Head of caudate nucleus (tissue), 42 donors: ENCODE results near the gene MDP1.

Source experiments
- DNase-seq, 42 donors: peaks; one replicate each; pipeline versions ENCODE4 v3.0.0 to v3.0.0-alpha.2; 2020 to 2021; ENCODE audit warnings: mixed read lengths in 7 of 42
- intact Hi-C: fragments of 100-400 bp; cut with DNase I; formaldehyde crosslinking; loops from one replicate; pipeline ENCODE4 v1.15.0; 2022

The MDP1 gene

DNA sequence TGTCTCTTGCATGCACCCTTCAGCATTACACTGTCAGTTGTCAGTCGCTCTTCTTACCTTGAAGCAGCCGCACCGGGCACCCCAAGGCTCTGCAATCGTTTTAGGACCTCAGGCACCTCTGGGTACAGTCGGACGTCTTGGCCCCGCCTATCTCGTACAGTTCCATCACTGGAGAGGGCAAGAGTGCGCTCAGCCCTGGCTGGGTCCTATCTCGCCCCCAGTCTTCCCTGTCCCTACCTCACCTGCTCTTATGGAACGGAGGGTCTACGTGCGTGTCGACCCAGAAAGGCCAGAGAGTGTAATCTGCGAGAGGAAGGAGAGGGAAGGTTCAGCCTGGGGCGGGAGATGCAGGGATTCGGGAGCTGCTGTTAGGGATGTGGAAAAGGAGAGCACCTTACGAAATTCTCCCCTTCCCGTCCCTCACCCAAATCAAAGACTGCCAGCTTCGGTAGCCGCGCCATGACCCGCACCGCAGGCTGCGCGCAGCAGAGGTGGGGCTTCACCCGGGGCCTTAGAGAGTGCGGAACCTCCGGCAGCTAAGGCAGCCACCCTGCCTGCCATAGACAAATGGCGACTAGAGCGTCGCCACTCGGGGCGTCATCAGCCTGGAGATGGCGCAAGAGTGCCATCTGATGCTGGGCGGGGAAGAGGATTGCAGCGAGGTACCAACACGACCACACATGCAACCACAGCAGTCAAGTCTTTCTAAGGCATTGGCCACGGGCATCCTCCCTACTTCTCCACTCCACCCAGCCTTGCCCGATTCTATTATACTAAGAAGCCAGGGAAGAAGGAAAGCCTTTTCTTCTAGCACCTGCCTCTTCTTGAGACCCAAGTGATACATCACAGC is at the start of gene MDP1:
TSS of gene MDP1 (minus strand) at position 572 of the 850 bp plus-strand sequence. CDS start at position 461, 111 bp downstream.
- peak; percentile 76 to 96 (median 88) for DNase-seq
- intact Hi-C loops, result loop anchor here (2.0 kb wide), 1 partner anchor 17 kb away; the partner anchor contains the start of genes GMPR2 and NEDD8

DNA sequence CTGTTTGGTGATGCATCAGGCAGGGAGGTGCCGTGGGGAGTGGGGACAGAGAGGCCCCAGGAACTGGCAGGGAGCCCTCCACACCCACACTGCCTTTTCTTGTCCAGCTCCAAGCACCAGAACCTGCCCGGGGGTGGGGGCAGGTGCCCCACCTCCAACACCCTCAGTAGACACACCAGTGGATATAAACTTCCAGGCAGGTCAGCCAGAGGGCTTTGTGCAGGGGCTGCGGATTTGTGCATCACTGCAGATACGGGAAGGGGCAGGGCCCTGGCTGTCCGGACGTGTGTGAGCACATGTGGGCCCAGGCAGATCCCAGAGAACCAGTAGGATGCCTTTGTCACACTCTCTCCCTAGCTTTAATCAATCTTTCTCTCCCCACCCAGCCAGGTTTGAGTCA is 48.4 kb upstream of the MDP1 start:
- DNase-seq, result no peak
- intact Hi-C loops, result no loop called here

GRCh38 chr14:24263848-24264247 is 48.0 kb upstream of the MDP1 start:
- intact Hi-C loops, result no loop called here
- no peak for DNase-seq

DNA sequence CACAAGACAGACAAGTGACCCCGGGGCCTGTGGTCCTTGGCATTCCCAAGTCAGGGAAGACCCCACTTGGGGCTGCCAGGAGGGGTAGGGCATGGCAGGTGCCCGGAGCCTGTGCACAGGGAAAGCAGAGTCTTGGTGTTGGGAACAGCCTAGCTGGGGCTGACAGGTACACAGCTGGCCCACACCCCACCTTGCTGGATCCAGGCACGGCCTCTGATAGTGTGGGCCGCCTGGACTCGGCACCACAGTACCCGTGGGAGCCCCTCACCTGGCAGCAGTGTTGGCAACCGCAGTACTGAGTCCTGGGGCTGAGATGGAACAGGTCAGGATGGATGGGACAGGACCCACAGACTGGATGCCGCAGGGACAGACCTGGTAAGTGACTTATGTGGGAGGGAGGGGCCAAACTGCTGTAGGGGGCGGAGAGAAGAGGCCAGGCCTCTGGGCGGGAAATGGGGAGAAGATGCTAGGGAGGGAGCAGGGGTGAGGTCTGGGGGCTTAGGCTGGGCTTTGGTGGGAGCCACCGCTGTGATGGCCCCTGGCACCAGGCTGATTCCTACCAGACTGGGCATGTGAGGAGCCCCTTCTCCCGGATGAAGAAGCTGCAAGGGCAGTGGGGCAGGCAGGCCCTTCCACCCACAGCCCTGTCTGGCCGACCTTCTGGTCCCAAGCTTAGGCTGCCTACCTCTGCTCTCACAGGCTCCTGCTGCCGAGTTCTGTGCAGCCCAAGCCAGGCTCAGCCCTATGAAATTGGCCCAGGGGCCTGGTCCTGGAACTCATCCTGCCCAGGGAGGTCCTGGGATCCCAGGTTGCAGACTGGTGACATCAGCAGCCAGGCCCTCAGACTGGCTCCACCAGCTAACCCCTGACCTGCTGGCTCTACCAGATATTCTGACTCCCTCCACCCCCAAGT is 47.2 kb upstream of the MDP1 start, which contains the start of gene TGM1:
TSS of gene TGM1 (minus strand) at position 357 of the 913 bp plus-strand sequence. CDS start 825 bp downstream, outside the sequence.
- intact Hi-C loops, result no loop called here
- DNase-seq, result no peak

GRCh38 chr14:24261969-24262327 is 46.1 kb upstream of the MDP1 start:
- intact Hi-C loops, result no loop called here

GRCh38 chr14:24261256-24261968 is 45.5 kb upstream of the MDP1 start:
- no peak for DNase-seq
- intact Hi-C loops, result no loop called here

More at GRCh38 chr14:24261969-24262327, 46.1 kb upstream of the MDP1 start:
- no peak for DNase-seq

DNA sequence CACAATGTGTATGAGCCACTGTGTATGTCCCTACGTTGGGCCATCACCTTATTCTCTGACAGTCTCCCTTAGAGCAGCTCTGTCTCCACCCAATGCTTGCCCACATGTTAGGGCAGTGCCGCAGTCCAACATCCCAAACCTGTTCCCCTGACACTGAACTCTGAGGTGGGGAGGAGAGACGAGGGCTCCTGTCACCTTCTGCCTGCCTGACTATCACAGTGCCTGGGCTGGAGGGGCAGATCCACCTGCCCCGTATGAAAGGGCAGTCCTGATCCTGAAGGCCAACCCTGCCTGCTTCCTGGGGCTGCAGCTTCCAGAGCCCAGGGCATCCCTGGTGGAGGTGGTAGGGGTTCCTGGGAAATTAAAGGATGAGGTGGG is 44.9 kb upstream of the MDP1 start:
- DNase-seq, result no peak
- intact Hi-C loops, result no loop called here

DNA sequence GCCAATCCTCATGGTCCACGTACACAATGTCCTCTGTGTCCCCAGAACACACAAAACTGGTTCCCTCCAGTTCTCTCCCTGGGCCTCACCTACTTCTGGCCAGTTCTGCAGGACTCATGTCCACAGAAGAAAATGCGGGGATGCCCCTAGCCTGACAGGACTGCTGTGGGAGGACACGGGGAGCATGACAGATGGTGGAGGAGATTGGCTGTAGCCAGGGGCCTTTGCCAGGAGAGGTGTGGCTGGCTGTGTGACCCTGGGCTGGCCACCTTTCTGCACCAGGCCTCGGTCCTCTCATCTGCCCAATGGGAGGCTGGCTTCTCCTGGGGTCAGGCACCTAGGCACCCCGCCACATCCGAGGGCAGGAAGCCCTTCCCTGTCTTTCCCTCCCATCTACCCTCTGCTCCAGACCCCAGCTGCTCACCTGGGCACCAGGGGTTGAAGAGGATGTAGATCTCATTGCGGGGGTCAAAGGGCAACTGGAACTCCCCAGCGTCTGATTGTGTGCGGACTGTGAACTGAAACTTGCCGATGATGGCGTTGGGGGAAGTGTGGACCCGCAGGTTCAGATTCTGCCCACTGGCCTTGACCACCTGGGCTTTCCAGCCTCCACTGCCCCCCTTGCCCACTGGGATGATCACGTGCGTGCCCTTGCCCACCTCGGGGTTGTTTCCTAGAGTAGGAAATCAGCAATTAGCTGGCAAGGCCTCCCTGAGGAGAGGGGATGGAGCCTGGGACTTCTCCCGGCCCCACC is 44.3 kb upstream of the MDP1 start:
- intact Hi-C loops, result no loop called here
- DNase-seq, result no peak

- no peak for DNase-seq
Measured at GRCh38 chr14:24259282-24260025, 43.6 kb upstream of the MDP1 start.

DNA sequence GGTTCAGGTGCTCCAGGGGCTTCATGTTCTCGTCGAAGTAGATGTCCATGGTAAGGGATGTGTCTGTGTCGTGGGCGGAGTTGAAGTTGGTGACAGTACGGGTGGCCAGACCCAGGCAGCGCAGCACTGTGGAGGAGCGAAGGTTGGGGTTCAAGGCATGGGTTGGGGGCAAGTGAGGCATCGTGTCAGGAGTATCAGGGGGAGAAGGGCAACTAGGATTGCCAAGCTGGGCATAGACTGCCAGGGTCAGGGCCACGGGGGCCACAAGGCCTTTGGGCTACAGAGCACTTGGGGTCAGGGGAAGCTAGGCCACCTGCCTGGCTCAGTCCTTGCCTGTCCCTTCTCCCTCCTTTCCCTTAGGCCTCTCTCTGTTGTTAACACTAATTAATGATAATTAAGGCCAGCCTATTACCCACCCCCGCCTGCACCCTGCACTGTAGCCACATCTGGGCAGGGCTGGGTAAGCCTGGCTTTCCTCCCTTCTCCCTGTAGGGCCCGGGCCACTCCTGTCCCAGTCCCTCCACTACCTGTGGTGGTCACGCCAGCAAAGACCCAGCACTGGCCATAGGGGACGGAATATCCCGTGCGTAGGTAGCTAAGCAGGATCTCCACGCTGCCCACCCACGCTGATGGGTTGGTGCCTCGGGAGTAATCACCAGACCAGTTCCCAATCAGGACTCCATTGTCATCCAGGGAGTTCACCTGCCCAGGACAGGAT is 42.8 kb upstream of the MDP1 start:
- intact Hi-C loops, result no loop called here
- DNase-seq, result no peak

More at GRCh38 chr14:24259282-24260025, 43.6 kb upstream of the MDP1 start:
- intact Hi-C loops, result no loop called here

DNA sequence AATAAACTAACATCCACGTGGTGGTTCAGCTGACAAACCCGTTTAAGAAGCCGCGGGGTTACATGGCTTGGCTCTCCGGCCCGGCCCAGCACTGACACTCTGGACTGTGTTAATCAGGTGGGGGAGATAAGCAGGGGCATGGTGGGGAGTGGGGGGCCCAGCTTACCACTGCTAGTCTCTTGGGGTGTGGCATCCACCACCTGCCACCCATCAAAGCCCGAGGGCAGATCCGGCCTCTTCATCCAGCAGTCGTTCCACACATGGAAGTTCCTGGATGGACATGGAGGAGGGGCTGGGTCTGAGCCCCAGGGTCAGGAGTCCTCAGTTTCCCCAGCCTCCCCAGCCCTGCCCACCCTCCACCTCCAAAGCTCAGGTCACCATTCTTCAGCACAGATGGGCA is 42.3 kb upstream of the MDP1 start:
- intact Hi-C loops, result no loop called here
- no peak for DNase-seq

- no peak for DNase-seq
- intact Hi-C loops, result no loop called here
Measured at GRCh38 chr14:24256960-24257359, 41.1 kb upstream of the MDP1 start.

DNA sequence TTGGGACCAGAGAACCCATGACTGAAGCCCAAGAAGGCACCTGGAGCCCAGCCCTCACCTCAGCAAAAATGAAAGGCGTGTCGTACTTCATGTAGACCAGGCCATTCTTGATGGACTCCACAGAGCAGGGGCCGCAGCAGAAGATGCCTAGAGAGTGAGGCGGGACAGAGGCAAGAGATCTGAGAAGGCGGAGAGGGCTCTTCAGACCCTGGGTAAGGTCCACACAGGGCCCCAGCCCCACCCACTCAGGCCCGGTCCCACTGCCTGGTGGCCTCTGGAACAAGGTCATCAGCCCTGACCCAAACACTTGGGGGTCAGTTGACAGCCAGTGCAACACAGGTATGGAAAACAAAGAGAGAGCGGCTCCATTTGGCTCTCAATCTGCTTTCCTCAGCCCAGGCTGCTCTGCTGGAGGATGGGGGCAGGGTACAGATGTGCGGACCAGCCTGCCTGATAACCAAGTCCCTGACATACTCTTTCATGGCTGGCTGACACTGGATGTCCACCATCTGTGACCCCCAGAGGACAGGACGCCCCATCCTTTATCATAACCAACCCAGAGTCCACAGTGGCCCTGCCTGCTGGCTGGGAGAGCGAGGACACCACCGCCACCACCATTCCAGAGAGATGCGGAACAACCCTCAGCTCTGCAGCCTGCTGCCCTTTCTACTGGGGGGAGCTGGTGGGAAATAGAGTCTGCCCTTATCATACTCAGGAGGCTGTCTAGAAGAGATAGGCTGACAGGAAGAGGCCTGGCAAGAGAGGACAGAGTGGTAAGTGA is 40.3 kb upstream of the MDP1 start:
- no peak for DNase-seq

DNA sequence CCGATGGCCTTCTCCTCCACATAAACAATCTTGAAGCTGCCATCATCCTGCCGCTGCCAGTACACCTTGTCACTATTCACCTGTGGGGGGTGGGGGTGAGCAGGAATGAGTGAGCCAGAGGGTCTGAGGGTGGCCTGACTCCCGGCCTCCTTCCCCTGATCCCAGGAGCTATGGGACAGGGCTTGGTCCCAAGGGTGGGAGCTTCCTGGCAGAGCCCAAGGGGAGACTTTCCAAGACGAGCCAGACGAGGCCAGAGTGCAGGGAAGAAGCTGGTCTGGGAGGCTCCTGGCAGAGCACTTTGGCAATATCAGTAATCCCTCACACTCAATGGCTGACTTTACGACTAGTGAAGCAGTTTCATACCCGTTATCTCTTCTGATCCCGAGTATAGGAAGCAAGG is 39.6 kb upstream of the MDP1 start:
- intact Hi-C loops, result no loop called here
- DNase-seq, result no peak

More for the DNA sequence above, 40.3 kb upstream of the MDP1 start:
- intact Hi-C loops, result no loop called here

DNA sequence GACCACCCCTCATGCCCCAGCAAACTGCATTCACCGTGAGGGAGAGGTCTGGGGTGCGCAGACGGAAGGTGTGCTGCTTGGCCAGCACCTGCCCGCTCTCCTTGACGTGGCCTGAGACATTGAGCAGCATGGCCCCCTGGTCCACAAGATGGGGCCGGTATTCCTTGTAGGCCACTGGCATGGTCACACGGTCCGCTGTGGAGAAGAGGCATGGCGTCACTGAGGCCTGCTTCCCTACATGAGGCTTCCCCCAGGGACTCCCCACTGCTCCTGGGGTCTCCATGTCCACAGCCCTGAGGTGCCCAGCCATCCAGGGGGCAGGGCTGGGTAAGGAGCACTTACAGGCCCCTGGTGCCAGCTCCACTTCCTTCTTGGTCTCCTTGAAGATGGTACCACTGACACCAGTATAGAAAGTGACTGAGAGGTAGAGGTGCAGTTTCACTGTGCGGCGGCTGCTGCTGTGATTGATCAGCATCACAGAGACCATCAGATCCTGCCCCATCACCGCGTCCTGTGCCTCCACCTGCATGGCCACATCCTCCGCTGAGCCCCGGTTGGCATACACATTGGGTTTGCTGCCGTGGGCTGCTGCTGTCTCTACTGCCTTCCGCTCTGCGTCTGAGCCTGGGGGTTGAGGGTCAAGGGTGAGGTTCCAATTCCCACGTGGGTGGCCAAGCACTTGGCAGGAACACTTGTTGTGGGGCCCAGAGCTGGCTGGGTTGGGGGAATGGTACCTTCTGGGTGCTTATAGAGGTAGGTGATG is 38.9 kb upstream of the MDP1 start:
- intact Hi-C loops, result no loop called here
- DNase-seq, result no peak

DNA sequence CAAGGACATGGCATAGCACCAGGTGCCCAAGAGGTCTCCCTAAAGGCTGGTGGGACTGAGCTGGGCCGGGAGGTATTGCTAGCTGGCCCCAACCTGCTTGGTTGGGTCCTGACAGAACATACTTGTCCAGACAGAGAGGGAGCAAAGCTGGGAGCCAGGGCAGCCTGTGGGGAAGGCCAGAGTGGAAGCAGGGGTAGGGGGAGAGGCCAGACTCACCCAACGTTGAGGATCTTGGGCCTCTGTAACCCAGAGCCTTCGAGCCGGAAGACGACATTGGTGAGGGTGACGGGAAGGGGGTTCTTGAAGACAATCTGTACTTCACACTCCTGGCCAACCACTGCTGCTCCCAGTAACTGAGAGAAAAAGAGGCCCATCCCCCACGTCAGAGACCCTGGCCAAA is 38.1 kb upstream of the MDP1 start:
- no peak for DNase-seq
- intact Hi-C loops, result no loop called here
